GM12801 (cell line): Measurements from ENCODE around the gene KAT5.

Source experiments
- CTCF ChIP-seq: IDR thresholded peaks from one replicate; pipeline ENCODE4 v1.5.1; 2011; ENCODE audit warnings: control low read depth; ENCODE audit not compliant: insufficient read length; ENCODE audit errors: extremely low read depth

KAT5 gene

DNA sequence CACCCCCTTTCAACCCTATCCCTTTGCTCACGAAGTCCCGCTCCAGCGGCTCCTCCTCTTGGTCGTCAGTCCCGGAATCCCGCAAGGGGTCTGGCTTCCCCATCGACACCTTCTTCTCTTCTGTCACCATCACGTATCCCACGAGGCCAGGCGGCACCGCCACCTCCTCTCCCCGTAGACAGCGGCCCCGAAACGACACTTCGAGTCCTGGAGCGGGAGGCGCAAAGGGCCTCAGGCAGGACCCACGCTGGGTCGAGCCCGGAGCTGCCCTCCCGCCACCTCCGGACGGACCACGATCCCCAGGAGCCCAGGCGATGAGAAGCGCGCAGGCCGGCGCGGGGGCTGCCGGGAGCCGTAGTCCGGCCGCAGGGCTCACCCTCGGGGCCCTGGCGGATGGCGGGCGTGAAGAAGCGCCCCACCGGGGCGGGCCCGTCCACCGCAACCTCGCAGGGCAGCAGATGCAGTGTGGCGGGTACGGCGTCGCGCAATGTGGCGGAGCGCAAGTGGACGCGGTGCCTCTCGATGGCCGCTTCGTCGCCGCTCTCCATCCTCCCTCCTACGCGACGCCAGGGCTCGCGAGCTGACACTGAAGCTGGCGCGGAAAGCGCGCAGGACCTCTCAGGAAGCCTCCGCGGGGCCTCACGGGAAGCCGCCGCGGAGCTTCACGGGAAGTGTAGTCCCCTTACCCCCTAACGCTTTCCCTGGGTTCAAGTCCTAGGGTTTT lies 8.3 kb downstream of the KAT5 start, which contains the start of gene RNASEH2C:
RNASEH2C (minus strand) TSS at position 588 of the 724 bp plus-strand sequence; CDS start at position 548, 40 bp downstream.
- no peak for TF ChIP-seq CTCF

- TF ChIP-seq CTCF = no peak
Observed at GRCh38 chr11:65722261-65722660, 10.2 kb downstream of the KAT5 start.

DNA sequence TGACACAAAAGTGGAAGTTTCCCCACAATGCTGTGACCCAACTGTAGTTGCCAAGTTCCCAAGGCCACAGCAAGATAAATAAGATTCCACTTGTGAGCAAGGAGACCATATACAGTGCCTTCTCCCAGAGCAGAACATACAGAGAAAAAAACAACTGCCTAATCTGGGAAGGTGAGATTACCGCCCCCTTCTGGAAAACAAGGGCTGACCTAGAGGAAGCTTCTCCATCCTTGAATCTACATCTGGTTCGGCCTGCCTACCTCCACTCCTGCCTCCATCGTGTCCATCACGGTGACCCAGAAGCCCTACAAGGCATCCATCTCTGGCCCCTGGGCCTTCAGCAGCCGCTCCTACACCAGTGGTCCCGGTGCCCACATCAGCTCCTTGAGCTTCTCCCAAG lies 14.6 kb downstream of the KAT5 start:
- no peak for TF ChIP-seq CTCF

GRCh38 chr11:65727865-65728264 lies 15.8 kb downstream of the KAT5 start:
- TF ChIP-seq CTCF = no peak

DNA sequence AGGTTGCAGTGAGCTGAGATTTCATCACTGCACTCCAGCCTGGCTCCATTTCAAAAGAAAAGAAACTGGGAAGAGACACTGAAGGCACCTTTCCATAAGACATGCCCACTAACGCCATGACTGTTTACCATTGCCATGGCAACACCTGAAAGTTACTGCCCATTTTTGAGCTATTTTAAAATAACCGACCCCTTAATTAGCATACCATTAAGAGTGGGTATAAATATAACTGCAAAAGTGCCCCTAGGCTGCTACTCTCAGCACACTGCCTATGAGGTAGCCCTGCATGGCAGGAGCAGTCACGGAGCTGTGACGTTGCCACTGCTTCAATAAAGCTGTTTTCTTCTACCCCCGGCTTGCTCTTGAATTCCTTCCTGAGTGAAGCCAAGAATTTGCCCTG lies 18.4 kb downstream of the KAT5 start:
- TF ChIP-seq CTCF = no peak

DNA sequence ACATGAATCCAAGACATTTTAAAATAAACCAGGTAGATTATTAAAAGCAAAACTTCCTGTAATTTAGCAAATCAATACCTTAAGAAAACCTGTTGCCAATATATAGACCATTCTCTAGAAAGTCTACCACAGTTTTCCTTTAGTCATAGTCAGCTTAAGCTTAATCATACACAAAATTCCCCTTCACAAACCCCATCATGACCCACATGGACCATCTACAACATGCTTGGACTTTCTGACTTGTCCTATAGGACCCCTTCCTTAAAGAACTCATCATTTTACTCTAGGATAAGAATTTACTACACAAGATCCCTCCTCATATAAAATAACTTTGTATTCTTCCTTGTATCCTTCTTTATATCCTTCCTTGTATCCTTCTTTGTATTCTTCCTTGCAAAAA lies 24.8 kb downstream of the KAT5 start:
- no peak for TF ChIP-seq CTCF

GRCh38 chr11:65739022-65739421 lies 27.0 kb downstream of the KAT5 start:
- TF ChIP-seq CTCF = no peak
